H1 (cell line): ENCODE results near the gene TRMT10B.

Source experiments
- BRCA1 ChIP-seq: IDR thresholded peaks from 2 replicates; pipeline ENCODE4 v1.6.1; 2012; ENCODE audit warnings: low read depth, low read length, improper control_type of control experiment
- CTCF ChIP-seq, 3 experiments: IDR thresholded peaks; 1 replicate in 2 of 3; 2 replicates in 1 of 3; pipeline versions ENCODE4 v1.5.1 to v1.6.1; 2011; ENCODE audit warnings: low read length in 3 of 3, mild to moderate bottlenecking in 3 of 3, inconsistent platforms in 2 of 3, low read depth in 1 of 3, moderate library complexity in 1 of 3; ENCODE audit not compliant: insufficient read depth in 1 of 3; ENCODE audit errors: control extremely low read depth in 1 of 3
- PHF8 ChIP-seq: fragments of 200-600 bp; sonication (generic); conservative IDR thresholded peaks from 2 replicates; pipeline ENCODE4 v1.7.1; 2012; ENCODE audit warnings: low read depth, mild to moderate bottlenecking, inconsistent platforms, low read length, moderate library complexity
- POLR2A ChIP-seq, 2 experiments: IDR thresholded peaks; 1 replicate in 1 of 2; 2 replicates in 1 of 2; pipeline ENCODE4 v1.6.1; 2011; ENCODE audit warnings: low read depth in 2 of 2, low read length in 2 of 2, mild to moderate bottlenecking in 2 of 2; ENCODE audit errors: control extremely low read depth in 1 of 2

GRCh38 chr9:37746448-37747270 is 6.9 kb upstream of the TRMT10B start:
- TF ChIP-seq CTCF (IDR thresholded peaks at IDR 0.05; ENCODE audit: control extremely low read depth in 1 of 3, insufficient read depth in 1 of 3, low read depth in 1 of 3, low read length in 3 of 3) = no peak
- TF ChIP-seq PHF8 = no peak
- TF ChIP-seq BRCA1 = no peak
- no peak for TF ChIP-seq POLR2A (IDR thresholded peaks at IDR 0.05; ENCODE audit: control extremely low read depth in 1 of 2, low read depth in 2 of 2, low read length in 2 of 2)
